HG03521 (cell line): ENCODE measurements around the gene SRGAP1.
"Not testable (repeated sequence)": the region's sequence is repeated elsewhere in the genome, so short reads cannot be mapped to it uniquely, and the experiment has no call there.

Experiments
- ATAC-seq: cut with Tn5 transposase; IDR thresholded peaks from one replicate; pipeline ENCODE4 v1.9.1; 2021; ENCODE audit warnings: mild to moderate bottlenecking, moderate library complexity; ENCODE audit not compliant: unreplicated experiment

The SRGAP1 gene

DNA sequence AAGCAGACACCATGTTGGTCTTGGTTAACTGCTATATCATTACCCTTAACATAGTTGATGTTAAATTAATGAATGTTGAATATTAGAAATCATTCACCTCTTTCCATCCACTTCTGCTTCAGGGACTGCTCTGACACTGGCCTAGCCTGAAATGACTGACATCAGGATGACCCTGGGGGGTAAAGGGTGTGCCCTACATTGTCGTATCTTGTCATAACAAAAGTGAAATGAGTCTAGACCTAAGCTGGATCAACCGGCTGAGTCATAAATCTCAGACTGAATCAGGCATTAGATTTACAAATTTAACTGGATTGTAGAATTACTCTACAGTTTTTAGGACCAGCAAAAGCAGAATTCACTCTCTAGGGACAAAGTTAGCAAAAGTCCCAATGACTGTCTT lies 342.3 kb downstream of the SRGAP1 start:
- ATAC-seq: peak; percentile 53

DNA sequence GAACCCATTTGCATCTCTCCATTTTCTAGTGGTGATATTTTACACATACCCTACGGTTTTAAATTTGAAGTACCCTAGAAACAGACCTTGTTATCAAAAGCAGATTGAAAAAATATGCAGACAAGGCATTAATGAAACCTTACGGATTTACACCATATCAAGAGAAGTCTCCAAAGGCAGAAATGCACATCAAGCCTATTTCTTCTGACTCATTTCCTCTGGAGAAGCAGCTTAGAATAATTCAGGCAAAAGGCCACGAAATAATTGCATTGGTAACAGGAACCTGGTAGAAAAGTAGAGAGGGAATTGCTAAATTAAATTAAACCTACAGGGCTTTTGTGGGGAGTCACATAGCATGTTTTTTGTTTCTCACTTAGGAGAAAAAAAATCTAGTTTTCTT lies 342.9 kb downstream of the SRGAP1 start:
- no peak for ATAC-seq

DNA sequence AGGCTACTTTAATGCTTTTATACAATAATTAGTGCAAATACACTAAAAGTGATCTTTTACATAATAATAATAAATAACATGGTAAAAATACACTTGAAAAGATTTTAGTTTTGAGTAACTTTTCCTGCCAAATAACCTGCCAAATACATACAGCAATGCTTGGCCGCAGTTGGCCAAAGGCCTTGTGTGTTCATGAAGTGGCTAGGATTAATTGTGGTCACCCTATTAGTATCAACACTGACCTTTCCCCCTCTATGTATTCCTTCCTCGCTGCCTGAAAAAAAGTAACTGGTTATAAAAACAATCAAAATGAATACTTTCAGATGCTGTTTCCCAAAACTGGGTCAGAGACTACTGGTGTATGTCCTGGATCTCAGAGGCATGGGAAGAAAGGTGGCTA lies 343.3 kb downstream of the SRGAP1 start:
- ATAC-seq: no peak

DNA sequence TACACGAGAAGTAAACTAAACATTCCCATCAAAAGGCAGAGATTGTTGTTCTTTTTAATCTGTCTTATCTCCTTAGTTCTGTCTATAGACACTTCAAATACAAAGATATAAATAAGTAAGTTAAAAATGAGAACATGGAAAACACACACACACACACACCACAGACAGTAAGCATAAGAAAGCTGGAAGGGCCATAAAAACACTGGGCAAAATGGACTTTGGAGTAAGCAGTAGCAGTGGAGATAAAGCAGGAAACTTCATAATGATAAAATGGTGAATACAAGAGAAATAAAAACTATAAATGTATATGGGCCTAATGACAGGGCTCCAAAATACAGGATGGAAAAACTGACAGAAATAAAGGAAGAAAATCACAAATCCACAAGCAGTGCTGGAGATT lies 345.0 kb downstream of the SRGAP1 start:
- ATAC-seq: no peak

DNA sequence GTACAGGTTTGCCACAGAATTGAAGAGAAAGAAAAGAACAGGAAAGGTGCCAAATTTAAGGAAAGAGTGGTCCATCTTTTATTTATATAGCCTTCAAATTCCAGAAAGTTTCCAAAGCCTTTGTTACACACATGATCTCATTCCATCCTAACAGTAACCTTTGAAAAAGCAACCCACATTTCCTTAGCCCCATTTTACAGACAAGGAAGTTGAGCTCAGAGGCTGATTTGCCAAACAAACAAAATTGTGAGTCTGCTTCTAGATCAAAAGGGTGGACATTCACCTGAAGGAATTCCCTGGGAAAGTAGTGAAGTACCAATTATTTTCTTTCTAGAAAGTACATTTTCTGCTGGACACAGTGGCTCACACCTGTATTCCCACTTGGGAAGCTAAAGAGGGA lies 345.6 kb downstream of the SRGAP1 start:
- ATAC-seq: no peak

DNA sequence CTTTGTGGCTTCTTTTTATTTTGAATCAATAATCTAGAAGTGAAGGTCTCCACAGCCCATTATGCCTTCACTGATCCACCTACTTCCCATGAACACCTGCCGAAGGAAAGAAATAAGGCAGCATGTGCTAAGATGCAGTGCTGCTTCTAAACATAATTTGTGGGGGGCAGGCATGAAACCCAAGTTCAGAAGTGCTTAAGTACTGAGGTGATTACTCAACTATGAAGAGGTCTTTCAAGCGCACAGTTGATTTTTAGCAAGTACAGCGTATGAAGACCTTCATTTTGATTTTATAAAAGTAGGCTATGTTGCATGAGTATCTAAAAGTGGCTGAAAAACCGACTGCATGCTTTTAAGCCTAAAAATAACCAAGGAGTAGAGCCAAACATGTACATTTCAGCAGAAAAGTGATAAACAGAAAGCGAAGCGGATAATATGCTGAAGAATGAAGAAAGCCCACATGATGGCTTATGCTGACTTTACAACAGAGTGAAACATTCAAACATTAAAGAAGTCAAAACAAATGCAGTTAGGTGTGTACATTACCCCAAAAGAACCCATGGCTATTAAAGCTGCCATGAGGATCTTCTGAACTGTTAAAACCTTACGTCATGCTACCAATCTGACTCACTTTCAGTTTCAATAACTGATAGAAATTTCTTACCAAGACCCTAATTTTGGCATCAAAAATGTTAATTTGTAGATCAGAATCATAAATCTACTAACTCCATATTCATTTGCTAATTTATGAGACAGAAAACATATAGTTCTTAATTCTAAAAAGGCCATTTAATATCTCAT lies 348.3 kb downstream of the SRGAP1 start:
- ATAC-seq: peak; percentile 91

DNA sequence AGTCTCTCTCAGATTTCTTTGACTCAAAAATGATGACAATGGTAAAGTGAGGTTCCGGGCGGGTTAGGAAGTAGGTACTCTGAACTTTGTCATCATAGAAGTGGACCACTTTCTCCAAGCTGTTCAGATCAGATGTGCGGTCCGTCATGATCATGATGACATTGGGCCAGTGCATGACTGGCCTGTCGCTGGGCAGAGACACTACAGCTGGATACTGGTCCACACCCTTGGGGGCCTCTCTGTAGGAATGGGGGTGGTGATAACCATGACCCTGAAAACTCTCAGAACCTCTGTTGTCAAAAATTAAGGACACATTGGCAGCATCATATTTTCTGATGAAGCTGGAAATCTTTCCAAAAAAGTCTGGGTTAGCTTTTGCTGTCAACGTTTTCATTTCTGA lies 349.4 kb downstream of the SRGAP1 start:
- ATAC-seq: no peak

DNA sequence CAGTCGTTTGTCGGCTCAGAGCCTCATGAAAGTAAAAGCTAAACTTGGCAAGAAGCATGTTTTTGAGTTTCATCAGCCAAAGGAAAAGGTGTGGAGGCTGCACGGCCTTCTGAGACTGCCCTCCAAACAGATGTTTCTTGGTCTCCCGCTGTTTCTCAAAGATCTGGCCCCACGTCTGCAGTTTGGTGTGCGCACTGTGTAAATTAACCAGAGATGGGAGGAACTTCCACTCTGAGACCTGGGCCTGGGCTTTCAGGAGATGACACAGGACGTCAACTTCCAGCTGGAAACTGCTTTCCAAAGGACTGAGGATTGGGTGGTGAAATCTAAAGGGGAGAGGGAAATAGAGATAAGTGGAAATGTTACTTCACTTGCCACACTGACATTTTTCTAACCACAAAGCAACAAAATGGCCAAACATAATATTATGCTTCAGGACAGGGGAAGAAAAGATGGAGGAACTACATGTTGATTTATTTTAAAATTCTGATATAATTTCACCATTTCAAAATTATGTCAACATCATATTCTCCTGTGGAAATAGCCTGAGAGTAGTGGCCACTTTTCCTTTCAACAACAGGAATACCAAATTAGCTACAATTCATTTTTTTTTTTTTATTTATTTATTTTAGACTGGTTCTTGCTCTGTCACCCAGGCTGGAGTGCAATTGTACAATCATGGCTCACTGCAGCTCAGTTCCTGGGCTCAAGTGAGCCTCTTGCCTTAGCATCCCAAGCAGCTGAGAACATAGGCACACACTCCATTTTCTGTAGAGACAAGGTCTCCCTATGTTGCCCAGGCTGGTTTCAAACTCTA lies 350.0 kb downstream of the SRGAP1 start:
- ATAC-seq: no peak

DNA sequence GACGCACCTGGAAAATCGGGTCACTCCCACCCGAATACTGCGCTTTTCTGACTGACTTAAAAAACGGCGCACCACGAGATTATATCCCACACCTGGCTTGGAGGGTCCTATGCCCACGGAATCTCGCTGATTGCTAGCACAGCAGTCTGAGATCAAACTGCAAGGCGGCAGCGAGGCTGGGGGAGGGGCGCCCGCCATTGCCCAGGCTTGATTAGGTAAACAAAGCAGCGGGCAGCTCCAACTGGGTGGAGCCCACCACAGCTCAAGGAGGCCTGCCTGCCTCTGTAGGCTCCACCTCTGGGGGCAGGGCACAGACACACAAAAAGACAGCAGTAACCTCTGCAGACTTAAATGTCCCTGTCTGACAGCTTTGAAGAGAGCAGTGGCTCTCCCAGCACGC lies 351.3 kb downstream of the SRGAP1 start:
- not testable (repeated sequence) for ATAC-seq

DNA sequence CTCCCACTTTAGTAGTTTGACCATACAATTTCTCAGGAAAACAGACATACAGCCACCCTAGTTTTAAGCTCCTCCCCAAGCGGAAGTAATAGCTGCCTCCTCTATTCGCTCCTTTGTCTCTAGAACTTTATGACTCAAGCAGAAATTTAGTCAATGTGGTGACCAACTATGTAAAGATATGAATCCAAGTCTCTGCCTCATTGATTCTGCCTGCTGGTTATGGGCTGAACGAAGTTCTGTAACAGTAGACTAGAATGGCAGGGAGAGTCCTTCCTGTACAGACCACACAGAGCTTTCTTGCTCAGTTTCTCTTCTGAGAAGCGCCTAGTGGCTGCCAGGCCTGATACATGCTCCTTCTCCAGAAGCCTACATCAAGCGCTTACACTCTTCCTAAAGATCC lies 358.5 kb downstream of the SRGAP1 start:
- ATAC-seq: no peak

DNA sequence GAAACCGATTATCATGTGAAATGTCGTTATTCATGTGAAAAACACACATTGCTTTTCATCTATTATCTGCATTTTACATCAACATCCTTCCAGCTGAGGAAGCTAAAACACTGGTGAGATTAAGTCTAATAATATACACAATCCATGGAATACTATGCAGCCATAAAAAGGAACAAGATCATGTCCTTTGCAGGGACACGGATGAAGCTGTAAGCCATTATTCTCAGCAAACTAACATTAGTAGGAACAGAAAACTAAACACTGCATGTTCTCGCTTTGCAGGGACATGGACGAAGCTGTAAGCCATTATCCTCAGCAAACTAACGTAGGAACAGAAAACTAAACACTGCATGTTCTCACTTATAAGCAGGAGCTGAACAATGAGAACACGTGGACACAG lies 359.3 kb downstream of the SRGAP1 start:
- ATAC-seq: no peak

DNA sequence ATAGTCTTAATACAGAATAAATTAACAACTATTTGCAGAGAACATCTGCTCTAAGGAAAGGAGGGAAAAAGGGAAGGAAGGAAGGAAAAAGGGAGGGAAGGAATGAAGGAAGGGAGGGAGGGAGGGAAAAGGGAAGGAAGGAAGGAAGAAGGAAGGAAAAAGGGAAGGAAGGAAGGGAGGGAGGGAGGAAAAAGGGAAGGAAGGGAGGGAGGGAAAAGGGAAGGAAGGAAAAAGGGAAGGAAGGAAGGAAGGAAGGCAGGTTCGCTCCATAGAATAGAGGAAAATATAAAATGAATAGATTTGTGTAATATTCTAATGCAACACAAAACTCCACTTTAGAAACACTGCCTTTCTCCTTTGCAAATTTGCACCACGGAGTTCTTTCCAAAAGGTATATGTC lies 361.0 kb downstream of the SRGAP1 start:
- ATAC-seq: no peak

DNA sequence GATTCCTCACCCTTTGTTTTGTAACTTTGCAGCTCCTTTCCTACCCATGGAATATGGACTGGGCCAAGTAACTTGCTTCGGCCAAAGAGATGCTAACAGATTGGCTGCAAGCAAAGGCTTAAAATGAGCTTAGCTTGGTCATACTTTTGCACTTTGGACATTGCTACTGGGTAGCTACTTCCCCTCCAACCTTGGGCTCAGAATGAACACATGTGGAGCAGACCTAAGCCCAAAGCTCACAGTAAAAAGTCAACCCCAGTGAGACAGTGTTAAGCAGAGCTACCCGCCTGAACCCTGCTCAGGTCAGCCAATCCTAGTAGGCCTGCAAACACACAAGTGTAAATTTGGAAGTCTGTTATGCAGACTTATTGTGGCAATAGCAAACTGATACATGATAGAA lies 363.0 kb downstream of the SRGAP1 start:
- ATAC-seq: no peak
